ENCODE measurements around the gene AFMID. TPM values are rescaled to one million over a fixed set of nuclear protein-coding genes. Genes with fewer than 3 reads are reported as not detected.

AFMID gene
- total and polyA plus RNA-seq, 2 of the 8 experiments (the other 6 are each of a cell fraction or from before 2014, with no cell fraction given): 49.0 to 53.0 TPM

GRCh38 chr17:78138204-78139060 is 48.7 kb upstream of the AFMID start:
- Histone ChIP-seq H2BK15ac (ENCODE audit: low read length) (peak overlapping the region; percentile 55), H3K56ac (replicated peaks; ENCODE audit: insufficient read length, low read depth, low read length) (no peak overlapping the region), H4K91ac (replicated peaks; ENCODE audit: insufficient read length, low read length) (no peak overlapping the region), H3K4me1 (replicated peaks in 1 of 4; ENCODE audit: control insufficient read depth in 3 of 4, insufficient read depth in 4 of 4, low read length in 3 of 4) (peaks cover 0 to 10% (median 7%) of the 10 kb centered on the region in 4 experiments; a peak in 4 of 7 replicates), H3K4ac (replicated peaks; ENCODE audit: insufficient read length, low read depth, low read length) (no peak overlapping the region), H3K4me2 (ENCODE audit: insufficient read depth in 1 of 2, low read depth in 2 of 2, low read length in 2 of 2) (no peak overlapping the region; a peak in 1 of 4 replicates), H3K23ac (ENCODE audit: insufficient read length) (no peak overlapping the region), H3K4me3 (ENCODE audit: extremely low read depth in 1 of 4, insufficient read depth in 2 of 4, low read depth in 3 of 4, low read length in 4 of 4) (no peak overlapping the region), H3K79me2 (ENCODE audit: control insufficient read depth in 1 of 2, insufficient read depth in 2 of 2, low read length in 2 of 2) (no peaks in the 10 kb centered on the region), H3K79me1 (ENCODE audit: low read depth, low read length) (no peaks in the 10 kb centered on the region), H2AFZ (ENCODE audit: low read length) (no peak overlapping the region), H2BK12ac (ENCODE audit: low read depth, low read length) (peak overlapping the region; percentile 55; the same call in 1 of the 2 replicates), H4K5ac (ENCODE audit: insufficient read length, low read depth, low read length) (no peak overlapping the region), H4K8ac (ENCODE audit: extremely low read depth, insufficient read depth, low read length) (peak overlapping the region; percentile 62; the same call in 1 of the 2 replicates), H3K14ac (ENCODE audit: insufficient read length) (no peak overlapping the region), H3K36me3 (ENCODE audit: control insufficient read depth in 2 of 4, insufficient read depth in 4 of 4, low read length in 3 of 4) (no peaks in the 10 kb centered on the region), H3K18ac (ENCODE audit: extremely low read depth, low read length) (no peak overlapping the region), H2AK5ac (ENCODE audit: low read depth, low read length) (no peak overlapping the region), H3K9me3 (ENCODE audit: insufficient read depth in 2 of 2, low read depth in 1 of 2, low read length in 1 of 2) (no peaks in the 10 kb centered on the region), H3K23me2 (ENCODE audit: low read depth, low read length) (peaks cover 2% of the 10 kb centered on the region; the same call in 1 of the 2 replicates), H2BK5ac (ENCODE audit: low read depth, low read length) (peak overlapping the region; percentile 26; the same call in 1 of the 2 replicates), H3K9ac (replicated peaks in 1 of 4; ENCODE audit: extremely low read depth in 1 of 4, low read depth in 3 of 4, low read length in 3 of 4) (no peak overlapping the region), H4K20me1 (replicated peaks in 1 of 2; ENCODE audit: control insufficient read depth in 1 of 2, insufficient read depth in 2 of 2, low read length in 2 of 2) (peaks cover 0 to 6% of the 10 kb centered on the region in 2 experiments), H2BK20ac (ENCODE audit: low read length) (no peak overlapping the region), H2BK120ac (replicated peaks; ENCODE audit: low read depth, low read length) (no peak overlapping the region), H3K27ac (ENCODE audit: low read depth, low read length) (no peak overlapping the region), H3K27me3 (replicated peaks in 1 of 4; ENCODE audit: control insufficient read depth in 3 of 4, extremely low read depth in 1 of 4, insufficient read depth in 3 of 4, low read length in 3 of 4) (peaks cover 0 to 9% (median 6%) of the 10 kb centered on the region in 4 experiments; a peak in 5 of 7 replicates)
- DNase-seq (ENCODE audit: low read depth in 1 of 2, low spot score in 2 of 2) (peak in 1 of 2 experiments; percentile 55), FAIRE-seq (no peak)
- 82% methylated on average over 17 of the region's 17 CpGs; no CpG with 5 or more reads in 1 of the 2 experiments for WGBS, 2 experiments (ENCODE audit: extremely low coverage in 1 of 2, insufficient coverage in 1 of 2, insufficient read length in 1 of 2, insufficient replicate concordance in 2 of 2, low coverage in 1 of 2, low lambda C conversion rate in 2 of 2, missing lambda C conversion rate in 1 of 2)
- ChIA-PET CTCF (ENCODE audit: partially characterized antibody) (interaction anchor here (0.6 to 8.0 kb wide), 19 partner anchors 8 to 612 kb away, joined by 3 to 122 read pairs (median 5); partner anchors contain the start of gene TMC6), POLR2A (ENCODE audit: partially characterized antibody) (interaction anchor here (0.8 to 3.7 kb wide), 10 partner anchors 10 to 48 kb away, joined by 3 to 16 read pairs (median 5); partner anchors contain the start of genes AFMID, TK1 and TMC6)
- TF ChIP-seq TBP (IDR thresholded peaks at IDR 0.05; ENCODE audit: low read depth, low read length): no peak
- TF ChIP-seq TCF12 (IDR thresholded peaks at IDR 0.05; ENCODE audit: low read depth, low read length): no peak
- no peak for TF ChIP-seq TAF7 (optimal IDR thresholded peaks at IDR 0.05; ENCODE audit: borderline replicate concordance, low read depth, low read length)
- no peak for TF ChIP-seq SIX5 (IDR thresholded peaks at IDR 0.05; ENCODE audit: low read depth, low read length)
- no peak for TF ChIP-seq TAF1 (IDR thresholded peaks at IDR 0.05; ENCODE audit: low read depth, low read length)
- no peak for TF ChIP-seq SIRT6 (IDR thresholded peaks at IDR 0.05; ENCODE audit: low read length)
- TF ChIP-seq ZNF274 (IDR thresholded peaks at IDR 0.05; ENCODE audit: borderline replicate concordance, extremely low read depth, low read length): no peak
- no peak for TF ChIP-seq CREB1 (IDR thresholded peaks at IDR 0.05)
- TF ChIP-seq POLR2A (IDR thresholded peaks at IDR 0.05; ENCODE audit: control extremely low read depth in 1 of 2, low read depth in 2 of 2, low read length in 2 of 2): no peak
- TF ChIP-seq POU5F1 (IDR thresholded peaks at IDR 0.05; ENCODE audit: low read depth, low read length): no peak
- no peak for TF ChIP-seq MAFK (IDR thresholded peaks at IDR 0.05; ENCODE audit: low read depth, low read length)
- TF ChIP-seq USF2 (IDR thresholded peaks at IDR 0.05; ENCODE audit: low read length): no peak

Measured in H1 (cell line).